GM21526 (cell line): ENCODE measurements around the gene FAR1.
"Not testable (repeated sequence)": the region's sequence is repeated elsewhere in the genome, so short reads cannot be mapped to it uniquely, and the experiment has no call there.

Source experiments
- ATAC-seq: cut with Tn5 transposase; IDR thresholded peaks from one replicate; pipeline ENCODE4 v1.9.1; 2021; ENCODE audit warnings: moderate library complexity; ENCODE audit not compliant: unreplicated experiment, low FRiP score

Gene FAR1

DNA sequence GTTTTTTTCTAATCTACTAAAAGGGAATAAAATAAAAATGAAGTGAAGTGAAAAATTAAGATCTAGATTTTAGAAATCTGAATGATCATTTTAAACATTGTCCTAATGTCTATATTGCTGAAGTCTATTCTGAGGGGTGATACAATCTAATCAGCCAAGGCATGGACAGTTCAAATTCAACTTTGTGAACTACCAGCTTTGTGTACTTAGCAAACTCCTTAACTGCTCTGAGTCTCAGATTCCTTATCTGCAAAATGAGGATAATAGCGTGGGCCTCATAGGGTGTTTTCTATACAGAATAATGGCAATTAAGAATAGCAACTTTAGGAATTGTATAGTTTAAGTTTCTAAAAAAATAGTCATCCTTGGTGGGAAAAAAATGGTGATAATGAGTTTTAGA, 31.4 kb downstream of the FAR1 start:
- ATAC-seq: no peak

- ATAC-seq: no peak
Observed at GRCh38 chr11:13701506-13701905, 33.0 kb downstream of the FAR1 start.

GRCh38 chr11:13702071-13702470, 33.6 kb downstream of the FAR1 start:
- no peak for ATAC-seq

GRCh38 chr11:13705710-13706109, 37.2 kb downstream of the FAR1 start:
- no peak for ATAC-seq

GRCh38 chr11:13713982-13714381, 45.5 kb downstream of the FAR1 start:
- no peak for ATAC-seq

DNA sequence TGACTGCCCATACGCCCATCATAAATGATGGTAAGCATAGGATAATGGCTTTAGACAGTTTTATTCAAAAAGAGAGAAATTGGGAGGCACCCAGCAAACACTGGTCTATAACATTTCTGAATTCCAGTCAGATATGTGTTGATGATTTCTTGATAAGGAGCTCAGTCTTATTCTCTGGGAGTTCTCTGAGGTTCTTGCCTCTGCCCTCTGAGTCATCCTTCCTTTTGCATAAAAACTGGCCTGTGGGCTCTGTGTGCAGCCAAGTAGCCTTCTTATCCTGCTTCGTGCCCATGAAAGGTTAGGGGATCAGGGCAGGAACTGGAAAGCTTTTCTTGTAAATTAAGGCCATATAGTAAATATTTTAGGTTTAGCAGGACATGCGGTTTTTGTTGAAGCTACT, 48.9 kb downstream of the FAR1 start:
- no peak for ATAC-seq

DNA sequence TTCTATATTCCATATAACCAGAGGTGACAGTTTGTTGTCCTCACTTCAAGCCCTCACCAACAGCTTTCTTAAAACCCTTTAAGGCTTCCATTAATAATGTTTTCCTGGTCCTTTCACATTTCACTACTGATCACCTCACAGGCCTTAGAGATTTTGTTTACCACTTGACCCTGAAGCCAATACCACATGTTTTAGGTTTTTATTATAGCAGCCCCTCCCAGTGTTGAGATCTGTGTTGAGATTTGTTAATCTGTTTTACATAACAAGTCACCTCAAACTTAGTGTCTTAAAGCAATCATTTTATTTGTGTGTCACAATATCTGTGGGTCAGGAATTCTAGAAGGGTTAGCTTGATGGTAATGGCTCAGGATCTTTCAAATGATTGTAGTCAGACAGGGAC, 49.9 kb downstream of the FAR1 start:
- no peak for ATAC-seq

DNA sequence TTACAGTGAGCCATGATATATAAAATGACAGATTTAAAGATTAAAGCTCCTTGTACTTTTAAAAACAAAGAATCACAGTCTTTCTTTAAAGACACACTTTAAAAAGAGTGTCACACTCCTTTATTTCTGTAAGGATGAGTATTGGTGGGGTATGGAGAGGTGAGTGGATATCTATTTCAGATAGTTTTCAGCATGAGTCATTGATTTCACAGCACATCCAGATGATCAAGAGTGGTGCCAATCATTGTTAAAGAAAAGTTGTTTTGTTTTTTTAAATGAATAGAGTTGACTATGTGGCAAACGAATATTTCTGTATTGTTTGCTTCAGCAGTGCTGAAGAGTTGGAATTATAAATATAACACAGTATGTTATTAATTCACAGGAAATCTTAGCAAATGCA, 52.5 kb downstream of the FAR1 start:
- ATAC-seq: no peak

DNA sequence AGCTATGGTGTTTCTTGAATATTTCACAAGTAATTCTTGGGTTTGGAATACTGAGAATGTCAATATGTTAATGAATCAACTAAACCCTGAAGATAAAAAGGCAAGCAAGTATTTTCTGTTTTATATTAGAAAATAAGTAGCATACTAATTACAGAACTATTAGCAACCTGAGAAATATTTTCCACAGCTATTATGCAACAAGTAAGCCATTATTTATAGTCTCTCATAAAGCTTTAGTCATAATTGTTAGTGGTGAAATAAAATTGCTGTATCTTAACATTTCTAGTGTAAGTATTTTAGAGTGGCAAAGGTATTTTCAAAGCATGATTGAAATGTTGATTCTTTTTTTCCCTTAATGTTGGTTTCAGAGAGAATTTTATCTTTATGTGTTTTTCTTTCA, 53.3 kb downstream of the FAR1 start:
- ATAC-seq: no peak

GRCh38 chr11:13726456-13726855, 58.0 kb downstream of the FAR1 start:
- no peak for ATAC-seq

GRCh38 chr11:13728076-13728475, 59.6 kb downstream of the FAR1 start:
- no peak for ATAC-seq

DNA sequence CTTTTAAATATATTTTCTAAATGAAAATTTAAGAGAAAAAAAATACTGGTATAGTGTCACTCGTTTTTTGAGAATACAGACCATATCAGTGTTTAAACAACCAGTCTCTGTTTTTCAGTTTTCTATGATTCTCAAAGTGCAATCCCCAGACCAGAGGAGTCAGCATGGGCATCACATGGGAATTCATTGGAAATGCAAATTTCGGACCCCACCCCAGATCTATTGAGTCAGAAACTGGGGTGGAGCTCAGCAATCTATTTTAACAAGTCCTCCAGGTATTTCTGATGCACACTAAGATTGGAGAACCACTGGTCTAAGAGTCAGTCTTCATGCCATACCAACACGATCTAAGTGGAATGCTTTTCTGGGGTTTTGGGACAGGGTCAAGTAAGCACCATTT, 66.1 kb downstream of the FAR1 start:
- ATAC-seq: no peak

DNA sequence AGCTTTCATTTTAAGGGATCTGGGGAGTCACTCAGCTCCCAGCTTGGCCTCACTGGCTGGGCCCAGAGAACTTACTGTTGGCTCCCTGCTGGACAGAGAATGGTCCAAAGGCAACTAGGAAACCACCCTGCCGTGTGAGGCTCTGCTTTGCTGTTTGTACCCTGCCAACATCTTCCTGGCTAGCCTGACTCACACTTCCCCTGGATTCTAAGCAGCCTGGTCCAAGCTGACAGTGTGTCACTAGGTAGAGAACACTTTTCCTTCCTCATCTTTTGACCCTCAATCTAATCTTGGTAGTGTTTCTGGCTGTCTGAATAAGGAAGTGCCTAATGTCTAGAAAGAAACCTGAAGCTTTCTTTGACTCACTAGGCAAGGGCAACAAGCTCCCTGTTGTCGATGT, 76.7 kb downstream of the FAR1 start:
- ATAC-seq: no peak

DNA sequence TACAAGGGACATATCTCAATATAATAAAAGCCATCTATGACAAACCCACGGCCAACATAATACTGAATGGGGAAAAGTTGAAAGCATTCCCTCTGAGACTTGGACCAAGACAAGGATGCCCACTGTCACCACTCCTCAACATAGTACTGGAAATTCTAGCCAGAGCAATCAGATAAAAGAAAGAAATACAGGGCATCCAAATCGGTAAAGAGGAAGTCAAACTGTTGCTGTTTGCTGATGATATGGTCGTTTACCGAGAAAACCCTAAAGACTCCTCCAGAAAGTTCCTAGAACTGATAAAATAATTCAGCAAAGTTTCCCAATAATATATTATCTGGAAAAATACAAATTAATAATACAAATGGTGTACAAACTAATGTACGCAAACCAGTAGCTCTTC, 84.8 kb downstream of the FAR1 start:
- ATAC-seq: not testable (repeated sequence)

- no peak for ATAC-seq
Observed at GRCh38 chr11:13759050-13759449, 90.6 kb downstream of the FAR1 start.

DNA sequence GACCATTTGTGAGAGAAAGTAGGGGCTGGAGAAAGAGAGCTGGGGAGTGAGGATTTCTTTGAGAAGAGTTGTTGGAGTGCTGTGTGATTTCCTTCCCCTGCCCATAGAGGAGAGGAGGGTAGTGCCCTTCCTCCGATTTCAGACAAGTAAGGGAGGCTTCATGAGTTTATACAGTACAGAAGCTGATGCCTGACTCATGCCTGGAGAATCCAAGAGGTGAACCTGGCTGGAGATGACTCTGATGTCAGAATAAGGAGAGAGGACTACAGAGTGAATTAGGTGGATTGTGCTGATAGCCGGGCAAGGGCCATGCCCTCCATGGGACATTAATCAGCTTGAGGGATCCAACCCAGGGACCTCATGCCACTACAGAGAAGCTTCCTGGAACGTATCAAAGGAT, 91.6 kb downstream of the FAR1 start:
- no peak for ATAC-seq

DNA sequence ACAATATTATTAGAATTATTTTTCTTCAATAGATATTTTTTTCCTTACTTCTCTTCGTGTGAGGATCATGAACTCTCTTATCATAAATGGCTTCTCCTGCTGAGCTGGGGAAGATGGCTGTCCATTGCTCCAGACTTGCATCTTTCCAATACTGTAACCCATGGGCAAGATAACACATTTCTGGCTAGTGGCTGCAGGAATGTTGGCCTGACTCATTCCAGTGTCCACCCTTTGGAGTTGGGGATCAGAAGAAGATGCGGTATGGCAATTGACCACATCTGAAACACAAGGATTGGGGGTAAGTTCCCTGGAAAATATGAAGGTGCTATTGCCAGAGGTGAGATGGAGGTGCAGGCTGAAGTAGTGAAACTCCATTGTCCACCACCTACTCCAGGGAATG, 92.8 kb downstream of the FAR1 start:
- no peak for ATAC-seq

GRCh38 chr11:13761716-13762115, 93.2 kb downstream of the FAR1 start:
- ATAC-seq: no peak

DNA sequence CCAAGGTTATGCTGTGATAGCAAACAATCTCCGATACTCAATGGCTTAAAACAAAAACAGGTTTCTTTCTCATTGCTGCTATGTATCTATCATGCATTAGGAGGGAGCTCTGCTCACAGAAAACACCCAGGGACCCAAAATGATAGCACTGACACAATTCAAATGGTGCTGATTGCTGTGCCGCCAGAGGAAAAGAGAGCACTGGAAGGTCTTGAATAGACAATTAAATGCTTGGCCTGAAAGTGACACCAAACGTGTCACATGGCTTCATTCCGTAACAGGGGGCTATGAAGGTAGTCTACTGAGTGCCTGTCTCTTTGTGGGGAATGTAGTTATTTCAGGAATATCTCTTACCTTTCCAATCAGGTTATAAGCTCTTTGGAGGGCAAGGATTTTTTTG, 94.2 kb downstream of the FAR1 start:
- no peak for ATAC-seq

GRCh38 chr11:13763341-13763740, 94.9 kb downstream of the FAR1 start:
- ATAC-seq: no peak

GRCh38 chr11:13765886-13766285, 97.4 kb downstream of the FAR1 start:
- ATAC-seq: no peak

GRCh38 chr11:13767471-13767870, 99.0 kb downstream of the FAR1 start:
- no peak for ATAC-seq

DNA sequence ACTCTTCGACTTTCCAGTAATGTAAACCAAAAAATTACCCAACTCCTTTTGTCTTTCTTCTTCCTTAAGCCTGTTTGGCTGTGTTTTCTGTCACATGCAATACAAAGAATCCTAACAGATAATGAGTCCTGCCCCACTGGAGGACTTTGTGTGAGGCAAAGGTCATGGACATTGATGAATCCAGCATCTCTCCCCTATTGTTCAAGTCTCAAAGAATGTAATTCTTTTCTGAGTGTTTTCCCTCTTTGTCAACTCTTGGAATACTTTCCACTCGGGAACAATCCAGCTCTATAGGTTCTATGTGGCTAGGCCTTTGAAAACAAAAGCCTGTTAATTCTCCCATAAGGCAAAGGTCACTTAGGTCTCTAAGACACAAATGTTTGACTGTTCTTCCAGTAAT, 100.7 kb downstream of the FAR1 start:
- no peak for ATAC-seq

GRCh38 chr11:13771151-13771550, 102.7 kb downstream of the FAR1 start:
- ATAC-seq: no peak
